Astrocyte (in vitro differentiated cells and primary cell): ENCODE measurements around the gene FOLR1.

Experiments used
- EZH2 ChIP-seq: IDR thresholded peaks from 2 replicates; pipeline ENCODE4 v1.6.1; 2012; ENCODE audit warnings: mild to moderate bottlenecking, low read length, inconsistent platforms; ENCODE audit not compliant: insufficient read depth
- TF ChIP-seq, protein P1 (sequence below): IDR thresholded peaks from 2 replicates; pipeline ENCODE4 v1.5.1; 2011; ENCODE audit warnings: low read depth, mild to moderate bottlenecking, inconsistent platforms, low read length, moderate library complexity; ENCODE audit not compliant: insufficient read depth

DNA sequence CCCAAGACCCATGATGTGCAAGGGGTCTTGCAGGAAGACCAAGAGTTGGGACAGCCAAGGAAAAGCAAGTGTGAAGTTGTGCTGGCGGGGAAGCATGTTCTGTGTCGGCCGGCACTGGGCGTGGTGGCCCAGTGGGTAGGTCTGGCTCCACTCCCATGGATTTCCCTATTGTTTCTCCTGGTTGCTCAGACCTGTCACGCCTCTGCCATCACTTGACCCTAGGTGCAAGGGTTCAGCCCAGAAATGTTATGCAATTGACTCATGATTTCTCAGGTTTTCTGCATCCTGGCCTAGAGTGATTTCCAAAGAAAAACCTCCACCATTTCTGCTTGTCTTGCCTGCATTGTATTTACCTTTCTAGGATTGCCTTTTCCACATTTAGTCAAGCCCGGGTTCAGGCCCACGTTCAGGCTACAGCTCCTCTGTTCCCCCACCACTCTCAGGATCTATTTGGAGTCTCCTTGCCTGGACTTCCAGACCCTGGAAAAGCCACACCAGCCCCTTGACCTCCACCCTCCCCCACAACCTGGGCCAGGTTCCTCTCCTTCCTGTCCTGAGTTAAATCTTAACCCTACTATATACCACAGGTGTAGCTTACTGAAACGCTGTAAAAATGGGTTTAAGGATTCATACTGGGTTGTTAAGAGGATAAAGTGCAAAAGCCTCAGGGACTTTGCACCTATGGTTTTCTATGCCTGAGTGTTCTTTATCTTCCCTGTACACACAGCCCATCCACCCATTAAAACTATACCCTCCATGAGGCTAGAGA is 17.5 kb upstream of the FOLR1 start:
- TF ChIP-seq, protein P1, sequence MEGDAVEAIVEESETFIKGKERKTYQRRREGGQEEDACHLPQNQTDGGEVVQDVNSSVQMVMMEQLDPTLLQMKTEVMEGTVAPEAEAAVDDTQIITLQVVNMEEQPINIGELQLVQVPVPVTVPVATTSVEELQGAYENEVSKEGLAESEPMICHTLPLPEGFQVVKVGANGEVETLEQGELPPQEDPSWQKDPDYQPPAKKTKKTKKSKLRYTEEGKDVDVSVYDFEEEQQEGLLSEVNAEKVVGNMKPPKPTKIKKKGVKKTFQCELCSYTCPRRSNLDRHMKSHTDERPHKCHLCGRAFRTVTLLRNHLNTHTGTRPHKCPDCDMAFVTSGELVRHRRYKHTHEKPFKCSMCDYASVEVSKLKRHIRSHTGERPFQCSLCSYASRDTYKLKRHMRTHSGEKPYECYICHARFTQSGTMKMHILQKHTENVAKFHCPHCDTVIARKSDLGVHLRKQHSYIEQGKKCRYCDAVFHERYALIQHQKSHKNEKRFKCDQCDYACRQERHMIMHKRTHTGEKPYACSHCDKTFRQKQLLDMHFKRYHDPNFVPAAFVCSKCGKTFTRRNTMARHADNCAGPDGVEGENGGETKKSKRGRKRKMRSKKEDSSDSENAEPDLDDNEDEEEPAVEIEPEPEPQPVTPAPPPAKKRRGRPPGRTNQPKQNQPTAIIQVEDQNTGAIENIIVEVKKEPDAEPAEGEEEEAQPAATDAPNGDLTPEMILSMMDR = no peak
- no peak for TF ChIP-seq EZH2
